Progenitor cell of endocrine pancreas (in vitro differentiated cells): Measurements from ENCODE around the gene TLK1. TPM values are rescaled to one million over a fixed set of nuclear protein-coding genes. Genes with fewer than 3 reads are reported as not detected.

ENCODE experiments used
- DNase-seq: peaks from one replicate; pipeline ENCODE4 v3.0.0; 2021; ENCODE audit warnings: low spot score; ENCODE audit not compliant: unreplicated experiment
- H3K27ac Mint-ChIP-seq: 2 replicates; pipeline ENCODE4 v1.8.0; 2021; ENCODE audit warnings: mild to moderate bottlenecking, moderate library complexity, mixed read lengths
- H3K27me3 Mint-ChIP-seq: 2 replicates; pipeline ENCODE4 v1.8.0; 2021; ENCODE audit warnings: mixed read lengths
- H3K36me3 Mint-ChIP-seq: 2 replicates; pipeline ENCODE4 v1.8.0; 2022; ENCODE audit warnings: mixed read lengths; ENCODE audit not compliant: insufficient read depth
- H3K4me1 Mint-ChIP-seq: 2 replicates; pipeline ENCODE4 v1.8.0; 2021; ENCODE audit warnings: low read depth, mixed read lengths
- H3K4me3 Mint-ChIP-seq: 2 replicates; pipeline ENCODE4 v1.8.0; 2021; ENCODE audit warnings: low read depth, mild to moderate bottlenecking, moderate library complexity, mixed read lengths
- H3K9me3 Mint-ChIP-seq: 2 replicates; pipeline ENCODE4 v1.8.0; 2021; ENCODE audit warnings: low read depth, mixed read lengths
- CTCF ChIP-seq: fragments of 200-600 bp; sonication (generic); IDR thresholded peaks from one replicate; pipeline ENCODE4 v1.5.0; 2021; ENCODE audit warnings: antibody characterized with exemption, mild to moderate bottlenecking; ENCODE audit not compliant: unreplicated experiment
- total RNA-seq: library from RNA; stranded (reverse); gene quantifications from 2 replicates; pipeline ENCODE4 v1.2.1, GENCODE V29; 2021

Gene TLK1
- total RNA-seq, 1 donor from 2014 or later, result 75.2 TPM

- no peak for TF ChIP-seq CTCF
- Mint-ChIP-seq H3K9me3 (peaks cover 7% of the 10 kb centered on the region), H3K27me3 (no peaks in the 10 kb centered on the region), H3K4me1 (peaks cover 3% of the 10 kb centered on the region), H3K27ac (no peak overlapping the region), H3K4me3 (no peak overlapping the region), H3K36me3 (peaks cover 51% of the 10 kb centered on the region)
- DNase-seq, result no peak
These were observed 124.2 kb downstream of the TLK1 start for GRCh38 chr2:171036532-171036931.

- no peak for DNase-seq
- TF ChIP-seq CTCF, result no peak
These were observed 126.4 kb downstream of the TLK1 start for GRCh38 chr2:171034315-171034714.

GRCh38 chr2:171025214-171025613 lies 135.5 kb downstream of the TLK1 start:
- H3K36me3 Mint-ChIP-seq, result peaks cover 22% of the 10 kb centered on the region
- no peak overlapping the region for H3K4me3 Mint-ChIP-seq
- no peak for TF ChIP-seq CTCF
- H3K4me1 Mint-ChIP-seq, result peaks cover 22% of the 10 kb centered on the region
- H3K27ac Mint-ChIP-seq, result peak overlapping the region; percentile 49
- no peaks in the 10 kb centered on the region for H3K9me3 Mint-ChIP-seq
- no peak for DNase-seq
- no peaks in the 10 kb centered on the region for H3K27me3 Mint-ChIP-seq

More at GRCh38 chr2:171034315-171034714, 126.4 kb downstream of the TLK1 start:
- Mint-ChIP-seq H3K4me1 (peaks cover 1% of the 10 kb centered on the region), H3K9me3 (peaks cover 7% of the 10 kb centered on the region), H3K36me3 (peaks cover 50% of the 10 kb centered on the region), H3K4me3 (no peak overlapping the region), H3K27me3 (no peaks in the 10 kb centered on the region), H3K27ac (no peak overlapping the region)

GRCh38 chr2:171018522-171018921 lies 142.2 kb downstream of the TLK1 start:
- no peak overlapping the region for H3K4me3 Mint-ChIP-seq
- H3K4me1 Mint-ChIP-seq, result peaks cover 2% of the 10 kb centered on the region
- peaks cover 19% of the 10 kb centered on the region for H3K36me3 Mint-ChIP-seq
- no peak overlapping the region for H3K27ac Mint-ChIP-seq
- H3K27me3 Mint-ChIP-seq, result no peaks in the 10 kb centered on the region
- H3K9me3 Mint-ChIP-seq, result no peaks in the 10 kb centered on the region
- no peak for DNase-seq
- TF ChIP-seq CTCF, result no peak

GRCh38 chr2:171016125-171016524 lies 144.6 kb downstream of the TLK1 start:
- DNase-seq, result no peak
- Mint-ChIP-seq H3K27ac (no peak overlapping the region), H3K27me3 (no peaks in the 10 kb centered on the region), H3K4me1 (peaks cover 2% of the 10 kb centered on the region), H3K9me3 (peaks cover 4% of the 10 kb centered on the region), H3K4me3 (no peak overlapping the region), H3K36me3 (peaks cover 13% of the 10 kb centered on the region)
- TF ChIP-seq CTCF, result no peak
